ENCODE data around the gene COP1.

Gene COP1

DNA sequence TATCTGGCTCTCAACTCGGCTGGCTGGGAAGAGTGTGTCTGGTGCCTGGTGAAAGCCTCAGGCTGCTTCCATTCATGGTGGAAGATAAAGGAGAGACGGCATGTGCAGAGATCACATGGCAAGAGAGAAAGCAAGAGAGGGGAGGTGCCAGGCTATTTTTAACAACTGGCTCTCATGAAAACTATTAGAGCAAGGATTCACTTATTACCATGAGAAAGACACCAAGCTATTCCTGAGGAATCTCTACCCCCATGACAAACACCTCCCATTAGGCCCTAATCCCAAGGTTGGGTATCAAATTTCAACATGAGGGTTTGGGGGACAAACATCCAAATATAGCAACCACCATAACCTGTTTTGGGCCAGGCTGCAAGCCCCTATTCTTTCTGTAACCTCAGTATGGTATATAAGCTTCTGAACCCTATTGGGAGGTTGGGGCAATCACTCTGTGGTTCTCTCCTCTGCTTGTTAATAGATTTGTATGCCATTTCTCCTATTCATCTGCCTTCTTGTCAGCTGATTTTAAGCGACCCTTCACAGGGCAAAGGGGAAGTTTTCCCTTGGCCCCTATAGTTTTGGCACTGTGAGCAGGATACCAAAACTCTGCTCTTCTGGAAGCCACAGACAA, 284.7 kb downstream of the COP1 start:
- no peak overlapping the region for H3K27ac Mint-ChIP-seq
- peaks cover 5 to 15% of the 10 kb centered on the region in 2 donors for H3K9me3 Mint-ChIP-seq
- H3K4me3 Mint-ChIP-seq = no peak overlapping the region
- peaks cover 0 to 8% of the 10 kb centered on the region in 2 donors for H3K4me1 Mint-ChIP-seq
- H3K36me3 Mint-ChIP-seq = peaks cover 40 to 64% of the 10 kb centered on the region in 2 donors
- ATAC-seq (replicated peaks) (no peak), DNase-seq (no peak)
- H3K27me3 Mint-ChIP-seq = no peaks in the 10 kb centered on the region

DNA sequence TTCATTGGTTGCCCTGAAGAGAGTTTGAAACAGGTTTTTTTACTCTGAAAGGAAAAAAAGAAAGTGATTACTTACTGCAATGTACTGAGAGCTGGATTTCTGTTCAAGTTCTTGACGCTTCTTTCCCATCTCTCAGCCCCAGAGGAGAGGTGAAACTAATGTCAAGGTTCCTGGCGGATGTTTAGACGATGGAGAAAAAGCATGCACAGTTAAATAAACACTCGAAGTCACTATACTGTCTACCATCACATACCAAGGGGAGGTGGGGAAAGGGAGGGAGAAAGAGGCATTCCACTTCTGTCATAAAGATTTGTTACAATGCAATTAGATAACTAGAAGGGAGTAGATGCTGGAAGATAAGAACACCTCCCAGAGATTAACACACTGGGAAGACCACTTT, 286.7 kb downstream of the COP1 start:
- Mint-ChIP-seq H3K4me1 (peaks cover 0 to 3% of the 10 kb centered on the region in 2 donors), H3K27ac (no peak overlapping the region), H3K36me3 (peaks cover 38 to 64% of the 10 kb centered on the region in 2 donors), H3K27me3 (no peaks in the 10 kb centered on the region), H3K9me3 (peaks cover 8 to 10% of the 10 kb centered on the region in 2 donors), H3K4me3 (no peak overlapping the region)
- ATAC-seq (replicated peaks) (no peak), DNase-seq (no peak)

DNA sequence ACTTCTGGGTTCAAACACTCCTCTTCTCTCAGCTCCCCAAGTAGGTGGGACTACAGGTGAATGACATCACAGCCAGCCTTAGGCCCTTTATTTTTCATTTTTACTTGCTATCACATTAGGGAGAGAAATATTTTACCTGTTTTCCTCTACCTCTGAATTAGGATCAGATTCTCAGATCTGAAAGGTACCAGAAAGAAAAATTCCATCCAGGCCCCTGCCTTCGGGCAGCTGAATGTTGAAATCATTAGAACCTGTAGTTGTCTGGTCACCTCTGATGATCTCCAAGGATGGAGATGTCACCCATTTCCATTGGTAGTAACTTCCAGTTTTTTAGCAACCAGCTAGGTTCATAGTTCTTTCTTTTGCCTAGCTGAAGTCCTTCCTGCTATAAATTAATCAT, 288.1 kb downstream of the COP1 start:
- Mint-ChIP-seq H3K27me3 (no peaks in the 10 kb centered on the region), H3K9me3 (peaks cover 8 to 10% of the 10 kb centered on the region in 2 donors), H3K4me1 (no peaks in the 10 kb centered on the region), H3K27ac (no peak overlapping the region), H3K4me3 (no peak overlapping the region), H3K36me3 (peaks cover 36 to 57% of the 10 kb centered on the region in 2 donors)
- ATAC-seq (replicated peaks) (no peak), DNase-seq (no peak)

DNA sequence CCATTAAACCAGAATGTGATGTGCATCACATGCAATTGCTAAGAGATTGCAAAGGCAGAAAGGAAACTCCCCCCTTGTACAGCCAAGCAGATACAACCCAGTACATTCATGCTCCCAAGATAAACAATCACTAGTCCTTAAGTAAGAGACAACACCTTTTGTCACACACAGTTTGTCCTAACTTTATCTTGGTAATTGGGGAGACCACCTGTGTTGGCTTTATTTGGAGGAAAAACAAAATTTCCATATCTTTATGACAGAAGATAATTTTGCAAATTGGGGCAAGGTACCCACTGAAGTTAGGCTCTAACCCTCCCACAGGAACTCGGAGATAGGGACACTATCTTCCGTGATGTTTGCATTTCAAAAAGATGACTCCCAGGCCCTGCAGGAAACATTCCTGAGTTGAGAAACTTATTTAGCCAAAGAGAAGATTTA, 288.7 kb downstream of the COP1 start:
- Mint-ChIP-seq H3K36me3 (peaks cover 40 to 60% of the 10 kb centered on the region in 2 donors), H3K27me3 (no peaks in the 10 kb centered on the region), H3K4me3 (no peak overlapping the region), H3K9me3 (peaks cover 11 to 12% of the 10 kb centered on the region in 2 donors), H3K27ac (no peak overlapping the region), H3K4me1 (no peaks in the 10 kb centered on the region)
- DNase-seq = no peak
- no peak for ATAC-seq (replicated peaks)

- Mint-ChIP-seq H3K27ac (no peak overlapping the region), H3K4me1 (no peaks in the 10 kb centered on the region), H3K36me3 (peaks cover 58 to 66% of the 10 kb centered on the region in 2 donors), H3K27me3 (no peaks in the 10 kb centered on the region), H3K9me3 (peaks cover 30% of the 10 kb centered on the region in 2 donors), H3K4me3 (no peak overlapping the region)
- no peak for ATAC-seq (replicated peaks)
- no peak for DNase-seq
Observed at GRCh38 chr1:175914115-175914514, 293.0 kb downstream of the COP1 start.

DNA sequence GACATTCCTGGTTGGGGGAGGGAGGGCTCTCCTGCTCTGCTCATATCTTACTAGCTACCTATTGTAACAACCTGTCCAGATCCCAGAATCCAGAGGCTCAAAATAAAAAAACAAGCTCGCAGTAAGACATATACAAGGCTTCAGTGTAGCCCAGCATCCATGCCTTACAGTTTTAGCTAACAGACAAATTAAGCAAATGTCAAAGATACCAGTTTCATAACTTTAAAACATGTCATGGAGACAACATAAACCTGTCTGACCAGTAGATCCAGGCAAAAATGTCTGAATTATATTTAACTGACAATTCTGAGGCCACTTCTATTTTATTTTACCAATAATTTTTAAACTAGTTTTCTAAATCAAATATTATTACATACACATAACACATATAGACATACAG, 295.9 kb downstream of the COP1 start:
- Mint-ChIP-seq H3K4me1 (no peaks in the 10 kb centered on the region), H3K27me3 (no peaks in the 10 kb centered on the region), H3K9me3 (peaks cover 26 to 30% of the 10 kb centered on the region in 2 donors), H3K4me3 (no peak overlapping the region), H3K36me3 (peaks cover 47 to 54% of the 10 kb centered on the region in 2 donors), H3K27ac (no peak overlapping the region)
- DNase-seq = no peak
- no peak for ATAC-seq (replicated peaks)

DNA sequence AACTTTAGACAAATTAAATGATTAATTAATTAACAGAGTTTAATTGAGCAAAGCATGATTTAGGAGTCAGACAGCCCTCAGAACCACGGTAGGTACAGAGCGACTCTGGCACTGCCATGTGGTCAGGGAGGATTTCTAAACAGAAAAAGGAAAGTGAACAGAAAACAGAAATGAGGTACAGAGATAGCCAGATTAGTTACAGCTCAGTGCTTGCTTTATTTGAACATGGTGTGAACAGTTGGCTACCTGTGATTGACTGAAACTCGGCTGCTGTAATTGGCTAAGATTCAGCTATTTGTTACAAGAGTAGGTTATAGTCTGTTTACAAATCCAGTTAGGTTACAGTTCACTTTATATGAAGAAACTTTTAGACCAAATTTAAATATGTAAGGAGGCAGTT, 300.7 kb downstream of the COP1 start:
- Mint-ChIP-seq H3K4me3 (no peak overlapping the region), H3K9me3 (peaks cover 12 to 15% of the 10 kb centered on the region in 2 donors), H3K4me1 (no peaks in the 10 kb centered on the region), H3K27me3 (no peaks in the 10 kb centered on the region), H3K27ac (no peak overlapping the region), H3K36me3 (peaks cover 37 to 47% of the 10 kb centered on the region in 2 donors)
- ATAC-seq (replicated peaks) (no peak), DNase-seq (no peak)

DNA sequence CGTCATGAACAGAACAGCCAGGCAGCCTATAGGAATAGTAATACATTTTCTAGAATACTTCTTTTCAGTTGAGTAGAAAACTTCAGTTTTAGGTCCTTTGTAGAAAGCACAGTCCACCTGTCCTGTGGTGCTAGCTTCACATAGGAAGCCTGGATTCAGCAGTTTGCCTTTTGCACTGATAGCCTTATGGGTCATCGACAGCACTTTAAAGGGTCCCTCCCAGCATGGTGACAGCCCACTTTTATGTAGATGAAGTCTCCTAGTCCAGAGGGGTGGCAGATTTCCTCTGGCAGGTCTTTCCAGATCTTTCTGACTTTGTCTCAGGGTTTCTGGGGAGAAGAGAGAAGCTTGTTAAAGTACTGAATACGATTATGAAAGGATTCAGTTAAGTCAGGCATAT, 302.3 kb downstream of the COP1 start:
- no peaks in the 10 kb centered on the region for H3K27me3 Mint-ChIP-seq

GRCh38 chr1:175902281-175902680, 304.8 kb downstream of the COP1 start:
- Mint-ChIP-seq H3K4me3 (no peak overlapping the region), H3K36me3 (peaks cover 18 to 25% of the 10 kb centered on the region in 2 donors), H3K27ac (no peak overlapping the region), H3K27me3 (no peaks in the 10 kb centered on the region), H3K9me3 (peaks cover 0 to 5% of the 10 kb centered on the region in 2 donors), H3K4me1 (no peaks in the 10 kb centered on the region)
- DNase-seq (no peak), ATAC-seq (replicated peaks) (no peak)

More for the DNA sequence above, 302.3 kb downstream of the COP1 start:
- H3K4me3 Mint-ChIP-seq = no peak overlapping the region
- ATAC-seq (replicated peaks) (no peak), DNase-seq (no peak)
- H3K27ac Mint-ChIP-seq = no peak overlapping the region
- no peaks in the 10 kb centered on the region for H3K4me1 Mint-ChIP-seq
- peaks cover 26 to 35% of the 10 kb centered on the region in 2 donors for H3K36me3 Mint-ChIP-seq
- peaks cover 3 to 5% of the 10 kb centered on the region in 2 donors for H3K9me3 Mint-ChIP-seq

DNA sequence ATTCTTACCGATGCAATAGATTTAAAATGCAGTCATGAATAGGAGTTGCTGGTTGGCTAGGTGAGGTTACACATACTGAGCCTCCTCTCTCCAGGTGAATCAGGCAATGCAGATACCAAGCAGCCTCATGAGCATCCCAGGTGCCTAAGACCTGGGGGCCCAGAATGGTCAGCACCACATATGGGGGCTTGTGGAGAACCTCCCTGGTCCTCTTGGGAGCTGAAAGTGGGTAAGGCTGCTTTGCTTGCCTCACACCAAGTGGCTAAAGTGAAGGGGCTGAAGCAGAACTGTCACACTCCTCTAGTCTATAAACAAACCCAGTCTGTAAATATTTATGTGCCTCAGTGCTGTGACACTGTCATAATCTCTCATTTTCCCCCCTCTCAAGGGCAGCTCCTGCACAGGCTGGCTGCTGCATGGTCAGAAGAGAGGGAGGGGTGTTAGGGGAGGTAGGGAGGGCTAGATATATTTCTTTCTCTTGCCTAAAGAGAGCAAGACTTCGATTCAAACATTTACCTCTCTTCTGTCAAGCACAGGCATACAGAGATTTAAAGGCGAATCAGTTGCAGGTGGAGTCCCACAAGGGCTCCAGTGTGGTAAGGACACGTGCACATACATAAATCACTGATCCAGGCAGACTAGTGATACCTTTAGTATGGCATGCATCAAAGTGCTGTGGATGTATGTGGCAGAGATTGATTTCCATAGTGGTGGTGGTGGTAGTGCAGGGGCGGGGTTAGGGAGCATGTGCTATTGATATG, 305.8 kb downstream of the COP1 start:
- Mint-ChIP-seq H3K27me3 (no peaks in the 10 kb centered on the region), H3K9me3 (peaks cover 0 to 5% of the 10 kb centered on the region in 2 donors), H3K4me1 (no peaks in the 10 kb centered on the region), H3K27ac (no peak overlapping the region), H3K36me3 (peaks cover 15 to 22% of the 10 kb centered on the region in 2 donors), H3K4me3 (no peak overlapping the region)
- DNase-seq (no peak), ATAC-seq (replicated peaks) (no peak)

DNA sequence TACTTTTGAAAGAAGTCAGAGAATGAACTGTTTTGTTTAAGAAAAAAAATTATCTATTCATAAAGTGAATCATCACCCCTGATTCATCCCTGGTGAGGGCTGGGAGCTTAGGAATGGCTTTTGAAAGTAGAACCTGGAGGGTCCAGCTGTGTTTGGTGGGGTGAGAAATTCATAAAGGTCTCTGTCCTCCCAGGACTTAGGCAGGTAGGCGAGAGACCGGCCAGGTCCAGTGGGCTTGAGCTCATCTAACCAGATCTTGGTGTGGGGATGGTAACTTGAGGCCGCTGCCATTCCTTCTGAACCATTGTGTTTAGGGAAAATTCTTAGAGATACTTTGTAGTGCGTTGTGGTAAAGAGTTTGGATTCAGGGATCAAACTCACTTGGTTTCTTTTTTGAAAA, 306.9 kb downstream of the COP1 start:
- H3K4me3 Mint-ChIP-seq = no peak overlapping the region
- no peak for ATAC-seq (replicated peaks)

DNA sequence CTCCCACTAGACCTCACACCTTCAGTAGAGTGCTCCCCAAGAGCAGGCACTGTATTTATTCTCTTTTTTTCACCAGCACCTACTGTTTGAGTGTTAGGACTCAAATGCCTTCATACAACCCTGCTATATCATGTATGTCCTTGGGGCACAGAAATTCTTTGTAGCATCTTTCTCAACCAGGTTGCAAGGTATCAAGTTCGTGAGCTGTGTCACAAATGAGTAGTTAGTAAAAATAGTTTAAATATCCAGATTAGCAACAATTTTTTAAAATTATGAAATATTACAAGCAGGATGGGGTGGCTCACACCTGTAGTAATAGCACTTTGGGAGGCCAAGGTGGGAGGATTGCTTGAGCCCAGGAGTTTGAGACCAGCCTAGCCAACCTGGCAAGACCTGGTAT, 311.1 kb downstream of the COP1 start:
- no peak overlapping the region for H3K27ac Mint-ChIP-seq
- H3K4me1 Mint-ChIP-seq = no peaks in the 10 kb centered on the region
- DNase-seq = no peak
- no peak for ATAC-seq (replicated peaks)
- no peak overlapping the region for H3K4me3 Mint-ChIP-seq
- peaks cover 0 to 8% of the 10 kb centered on the region in 2 donors for H3K36me3 Mint-ChIP-seq
- H3K27me3 Mint-ChIP-seq = no peaks in the 10 kb centered on the region
- peaks cover 0 to 2% of the 10 kb centered on the region in 2 donors for H3K9me3 Mint-ChIP-seq

More for the DNA sequence above, 306.9 kb downstream of the COP1 start:
- no peaks in the 10 kb centered on the region for H3K27me3 Mint-ChIP-seq
- DNase-seq = no peak
- H3K4me1 Mint-ChIP-seq = no peaks in the 10 kb centered on the region
- peaks cover 2 to 5% of the 10 kb centered on the region in 2 donors for H3K9me3 Mint-ChIP-seq
- H3K27ac Mint-ChIP-seq = no peak overlapping the region
- peaks cover 15 to 26% of the 10 kb centered on the region in 2 donors for H3K36me3 Mint-ChIP-seq
